Natural killer cell (primary cell): ENCODE measurements around the gene FBXW5. TPM values are rescaled to one million over a fixed set of nuclear protein-coding genes. Genes with fewer than 3 reads are reported as not detected.

Source experiments
- ATAC-seq, 3 donors: fragments of 150-1000 bp in 2 of 3; fragments of 200-7000 bp in 1 of 3; cut with Tn5 transposase; 1 replicate in 1 of 3; 2 replicates in 2 of 3; pipeline ENCODE4 v1.10.0; 2021; ENCODE audit warnings: mild to moderate bottlenecking in 2 of 3, moderate library complexity in 2 of 3
- DNase-seq, 2 donors: peaks; one replicate each; pipeline versions ENCODE4 v3.0.0 to v3.0.0-alpha.2; 2013 to 2021; ENCODE audit warnings: mixed read lengths in 1 of 2
- H3K27ac ChIP-seq: one replicate; pipeline ENCODE4 v1.5.1; 2013; ENCODE audit warnings: mild to moderate bottlenecking, low read length
- H3K27me3 ChIP-seq: one replicate; pipeline ENCODE4 v1.6.1; 2013; ENCODE audit warnings: low read length; ENCODE audit not compliant: control insufficient read depth, insufficient read depth
- H3K36me3 ChIP-seq: one replicate; pipeline ENCODE4 v1.6.1; 2013; ENCODE audit warnings: low read length; ENCODE audit not compliant: control insufficient read depth, insufficient read depth
- H3K4me1 ChIP-seq: one replicate; pipeline ENCODE4 v1.6.1; 2013; ENCODE audit warnings: low read length; ENCODE audit not compliant: control insufficient read depth, insufficient read depth
- H3K4me3 ChIP-seq: one replicate; pipeline ENCODE4 v1.5.1; 2013; ENCODE audit warnings: low read length
- H3K9me3 ChIP-seq: one replicate; pipeline ENCODE4 v1.6.1; 2013; ENCODE audit warnings: low read length; ENCODE audit not compliant: control insufficient read depth, insufficient read depth
- H3K27ac Mint-ChIP-seq, 2 donors: one replicate each; pipeline ENCODE4 v1.8.0; 2022; ENCODE audit warnings: mild to moderate bottlenecking in 2 of 2, mixed read lengths in 2 of 2, moderate library complexity in 1 of 2
- H3K27me3 Mint-ChIP-seq, 2 donors: one replicate each; pipeline ENCODE4 v1.8.0; 2022; ENCODE audit warnings: low read depth in 2 of 2, mixed read lengths in 2 of 2
- H3K36me3 Mint-ChIP-seq: one replicate; pipeline ENCODE4 v1.8.0; 2022; ENCODE audit warnings: mixed read lengths
- H3K4me1 Mint-ChIP-seq, 2 donors: one replicate each; pipeline ENCODE4 v1.8.0; 2022; ENCODE audit warnings: mixed read lengths in 2 of 2
- H3K4me3 Mint-ChIP-seq: one replicate; pipeline ENCODE4 v1.8.0; 2022; ENCODE audit warnings: mild to moderate bottlenecking, moderate library complexity, mixed read lengths
- H3K9me3 Mint-ChIP-seq, 2 donors: one replicate each; pipeline ENCODE4 v1.8.0; 2022; ENCODE audit warnings: mixed read lengths in 2 of 2
- CTCF ChIP-seq: fragments of 200-600 bp; IDR thresholded peaks from one replicate; pipeline ENCODE4 v1.8.0; 2022; ENCODE audit warnings: antibody characterized with exemption
- WGBS: methylation state at CpG from one replicate; pipeline ENCODE4 v1.1.7; 2013; ENCODE audit warnings: missing lambda C conversion rate; ENCODE audit not compliant: insufficient coverage; 5-methylcytosine and 5-hydroxymethylcytosine counted together
- intact Hi-C: fragments of 100-400 bp; cut with micrococcal nuclease; formaldehyde crosslinking; loops from one replicate; pipeline ENCODE4 v1.14.2; 2022
- total RNA-seq, 4 donors: library from RNA; stranded (reverse); fragments of 120-200 nt in 1 of 4; gene quantifications; one replicate each; pipeline versions ENCODE4 v1.2.3 to v1.2.4, GENCODE V29; 2013 to 2022

FBXW5 gene
- total RNA-seq, 3 donors from 2014 or later (not counting 1 experiment from before 2014, with no cell fraction given), result 117 to 144 (median 136) TPM

GRCh38 chr9:136925414-136926153, 19.0 kb downstream of the FBXW5 start:
- ATAC-seq (no peak), DNase-seq (no peak)
- no peak for TF ChIP-seq CTCF
- Mint-ChIP-seq H3K36me3 (no peaks in the 10 kb centered on the region), H3K27ac (no peak overlapping the region), H3K4me3 (no peak overlapping the region), H3K27me3 (no peaks in the 10 kb centered on the region), H3K9me3 (no peaks in the 10 kb centered on the region), H3K4me1 (peaks cover 0 to 10% of the 10 kb centered on the region in 2 donors)
- H3K27me3 ChIP-seq, result no peaks in the 10 kb centered on the region
- intact Hi-C loops, result no loop called here
- peaks cover 36% of the 10 kb centered on the region for H3K36me3 ChIP-seq
- no peak overlapping the region for H3K4me3 ChIP-seq
- no peaks in the 10 kb centered on the region for H3K9me3 ChIP-seq
- H3K4me1 ChIP-seq, result no peaks in the 10 kb centered on the region
- H3K27ac ChIP-seq, result no peak overlapping the region
- WGBS, result 93% methylated on average over 33 of the region's 33 CpGs

GRCh38 chr9:136923881-136924280, 20.7 kb downstream of the FBXW5 start:
- Mint-ChIP-seq H3K9me3 (no peaks in the 10 kb centered on the region), H3K27ac (no peak overlapping the region), H3K36me3 (no peaks in the 10 kb centered on the region), H3K27me3 (no peaks in the 10 kb centered on the region), H3K4me3 (no peak overlapping the region), H3K4me1 (peaks cover 0 to 10% of the 10 kb centered on the region in 2 donors)
- H3K4me1 ChIP-seq, result no peaks in the 10 kb centered on the region
- peaks cover 47% of the 10 kb centered on the region for H3K36me3 ChIP-seq
- intact Hi-C loops, result no loop called here
- TF ChIP-seq CTCF, result no peak
- 96% methylated on average over 19 of the region's 19 CpGs for WGBS
- no peak overlapping the region for H3K4me3 ChIP-seq
- ATAC-seq (no peak), DNase-seq (no peak)
- no peak overlapping the region for H3K27ac ChIP-seq
- no peaks in the 10 kb centered on the region for H3K9me3 ChIP-seq
- H3K27me3 ChIP-seq, result no peaks in the 10 kb centered on the region

GRCh38 chr9:136922540-136922939, 22.0 kb downstream of the FBXW5 start:
- Mint-ChIP-seq H3K36me3 (no peaks in the 10 kb centered on the region), H3K27ac (no peak overlapping the region), H3K4me1 (peaks cover 0 to 5% of the 10 kb centered on the region in 2 donors), H3K27me3 (no peaks in the 10 kb centered on the region), H3K4me3 (no peak overlapping the region), H3K9me3 (no peaks in the 10 kb centered on the region)
- no peak for TF ChIP-seq CTCF
- intact Hi-C loops, result no loop called here
- Histone ChIP-seq H3K4me3 (no peak overlapping the region), H3K27ac (no peak overlapping the region), H3K9me3 (no peaks in the 10 kb centered on the region), H3K4me1 (no peaks in the 10 kb centered on the region), H3K36me3 (peaks cover 51% of the 10 kb centered on the region), H3K27me3 (no peaks in the 10 kb centered on the region)
- ATAC-seq (no peak), DNase-seq (no peak)
- WGBS, result 96% methylated on average over 19 of the region's 19 CpGs

- H3K27ac ChIP-seq, result no peak overlapping the region
- H3K27me3 Mint-ChIP-seq, result no peaks in the 10 kb centered on the region
- H3K4me3 Mint-ChIP-seq, result no peak overlapping the region
- no peaks in the 10 kb centered on the region for H3K27me3 ChIP-seq
- no peaks in the 10 kb centered on the region for H3K4me1 ChIP-seq
- no peak for TF ChIP-seq CTCF
- H3K27ac Mint-ChIP-seq, result no peak overlapping the region
- H3K4me3 ChIP-seq, result no peak overlapping the region
- intact Hi-C loops, result no loop called here
- no peaks in the 10 kb centered on the region for H3K9me3 ChIP-seq
- H3K36me3 ChIP-seq, result peaks cover 54% of the 10 kb centered on the region
- H3K9me3 Mint-ChIP-seq, result no peaks in the 10 kb centered on the region
- H3K4me1 Mint-ChIP-seq, result peaks cover 0 to 1% of the 10 kb centered on the region in 2 donors
- no peak for DNase-seq
- 95% methylated on average over 10 of the region's 10 CpGs for WGBS
- no peak for ATAC-seq
- H3K36me3 Mint-ChIP-seq, result no peaks in the 10 kb centered on the region
These were observed 22.8 kb downstream of the FBXW5 start for GRCh38 chr9:136921718-136922117.
